EH (cell line): ENCODE results near the gene POLR1F.
"Not testable (repeated sequence)": the region's sequence is repeated elsewhere in the genome, so short reads cannot be mapped to it uniquely, and the experiment has no call there.

Experiments
- DNase-seq: peaks from one replicate; pipeline ENCODE4 v3.0.0-alpha.2; 2015; ENCODE audit warnings: low read depth

The POLR1F gene

GRCh38 chr7:19708397-19709248 lies at the start of gene POLR1F:
Gene POLR1F (minus strand): TSS chr7:19709037. CDS start chr7:19709016, 21 bp downstream.
- peak; percentile 92 for DNase-seq

- DNase-seq, result peak; percentile 32
These were observed 45.8 kb upstream of the POLR1F start for GRCh38 chr7:19754521-19755116.

- no peak for DNase-seq
These were observed 43.2 kb upstream of the POLR1F start for GRCh38 chr7:19752020-19752419.

- DNase-seq, result peak; percentile 0
These were observed 40.8 kb upstream of the POLR1F start for GRCh38 chr7:19749658-19750057.

- DNase-seq, result peak; percentile 15
These were observed 39.0 kb upstream of the POLR1F start for GRCh38 chr7:19747740-19748339.

- DNase-seq, result no peak
These were observed 35.2 kb upstream of the POLR1F start for GRCh38 chr7:19744075-19744474.

GRCh38 chr7:19728716-19729115 lies 19.9 kb upstream of the POLR1F start:
- DNase-seq, result no peak

GRCh38 chr7:19725770-19726169 lies 16.9 kb upstream of the POLR1F start:
- no peak for DNase-seq

GRCh38 chr7:19715499-19715898 lies 6.7 kb upstream of the POLR1F start:
- DNase-seq, result no peak

- peak; percentile 49 for DNase-seq
These were observed 4.8 kb upstream of the POLR1F start for GRCh38 chr7:19713676-19714075.

GRCh38 chr7:19709249-19709578 lies 377 bp upstream of the POLR1F start:
- no peak for DNase-seq

GRCh38 chr7:19707240-19707639 lies 1.6 kb downstream of the POLR1F start:
- peak; percentile 22 for DNase-seq

GRCh38 chr7:19705663-19706062 lies 3.2 kb downstream of the POLR1F start:
- DNase-seq, result no peak

GRCh38 chr7:19701471-19701870 lies 7.4 kb downstream of the POLR1F start:
- DNase-seq, result no peak

GRCh38 chr7:19700936-19701335 lies 7.9 kb downstream of the POLR1F start:
- DNase-seq, result no peak

GRCh38 chr7:19698331-19698730 lies 10.5 kb downstream of the POLR1F start:
- DNase-seq, result peak; percentile 44

GRCh38 chr7:19696926-19697325 lies 11.9 kb downstream of the POLR1F start:
- DNase-seq, result no peak

GRCh38 chr7:19692111-19692828 lies 16.6 kb downstream of the POLR1F start:
- no peak for DNase-seq

- peak; percentile 31 for DNase-seq
These were observed 18.1 kb downstream of the POLR1F start for GRCh38 chr7:19690736-19691135.

GRCh38 chr7:19689130-19689529 lies 19.7 kb downstream of the POLR1F start:
- DNase-seq, result not testable (repeated sequence)

GRCh38 chr7:19681596-19681995 lies 27.2 kb downstream of the POLR1F start:
- no peak for DNase-seq

GRCh38 chr7:19677180-19677579 lies 31.7 kb downstream of the POLR1F start:
- DNase-seq, result peak; percentile 2

- DNase-seq, result no peak
These were observed 33.0 kb downstream of the POLR1F start for GRCh38 chr7:19675816-19676215.
